HG03432 (cell line): ENCODE results near the gene GREM2.
A peak's percentile ranks its signal among the peaks of the same experiment; 100 is the strongest.

Experiments
- ATAC-seq: cut with Tn5 transposase; IDR thresholded peaks from one replicate; pipeline ENCODE4 v1.9.1; 2021; ENCODE audit warnings: mild to moderate bottlenecking, moderate library complexity; ENCODE audit not compliant: unreplicated experiment

Gene GREM2

GRCh38 chr1:240611228-240611618 lies 732 bp downstream of the GREM2 start:
- no peak for ATAC-seq

GRCh38 chr1:240610636-240611035 lies 1.3 kb downstream of the GREM2 start:
- ATAC-seq = no peak

- no peak for ATAC-seq
Measured at GRCh38 chr1:240609527-240610060, 2.4 kb downstream of the GREM2 start.

GRCh38 chr1:240608707-240609106 lies 3.2 kb downstream of the GREM2 start:
- no peak for ATAC-seq

GRCh38 chr1:240607006-240607405 lies 4.9 kb downstream of the GREM2 start:
- no peak for ATAC-seq

- no peak for ATAC-seq
Measured at GRCh38 chr1:240602189-240602588, 9.8 kb downstream of the GREM2 start.

- no peak for ATAC-seq
Measured at GRCh38 chr1:240599830-240600229, 12.1 kb downstream of the GREM2 start.

GRCh38 chr1:240599299-240599698 lies 12.7 kb downstream of the GREM2 start:
- no peak for ATAC-seq

- no peak for ATAC-seq
Measured at GRCh38 chr1:240598216-240599001, 13.5 kb downstream of the GREM2 start.

- no peak for ATAC-seq
Measured at GRCh38 chr1:240597153-240597745, 14.7 kb downstream of the GREM2 start.

- no peak for ATAC-seq
Measured at GRCh38 chr1:240595476-240595875, 16.5 kb downstream of the GREM2 start.

GRCh38 chr1:240591564-240591963 lies 20.4 kb downstream of the GREM2 start:
- no peak for ATAC-seq

- ATAC-seq = no peak
Measured at GRCh38 chr1:240591078-240591477, 20.9 kb downstream of the GREM2 start.

GRCh38 chr1:240589585-240590110 lies 22.3 kb downstream of the GREM2 start:
- no peak for ATAC-seq

- ATAC-seq = no peak
Measured at GRCh38 chr1:240586006-240586405, 25.9 kb downstream of the GREM2 start.

GRCh38 chr1:240582953-240583352 lies 29.0 kb downstream of the GREM2 start:
- no peak for ATAC-seq

GRCh38 chr1:240579511-240579910 lies 32.4 kb downstream of the GREM2 start:
- no peak for ATAC-seq

GRCh38 chr1:240577095-240577494 lies 34.9 kb downstream of the GREM2 start:
- ATAC-seq = no peak

- peak; percentile 87 for ATAC-seq
Measured at GRCh38 chr1:240575981-240576662, 35.8 kb downstream of the GREM2 start.

GRCh38 chr1:240572328-240572727 lies 39.6 kb downstream of the GREM2 start:
- no peak for ATAC-seq

GRCh38 chr1:240571782-240572181 lies 40.2 kb downstream of the GREM2 start:
- no peak for ATAC-seq

GRCh38 chr1:240567066-240567465 lies 44.9 kb downstream of the GREM2 start:
- no peak for ATAC-seq
